ENCODE results near the gene KLF15.

Gene KLF15

DNA sequence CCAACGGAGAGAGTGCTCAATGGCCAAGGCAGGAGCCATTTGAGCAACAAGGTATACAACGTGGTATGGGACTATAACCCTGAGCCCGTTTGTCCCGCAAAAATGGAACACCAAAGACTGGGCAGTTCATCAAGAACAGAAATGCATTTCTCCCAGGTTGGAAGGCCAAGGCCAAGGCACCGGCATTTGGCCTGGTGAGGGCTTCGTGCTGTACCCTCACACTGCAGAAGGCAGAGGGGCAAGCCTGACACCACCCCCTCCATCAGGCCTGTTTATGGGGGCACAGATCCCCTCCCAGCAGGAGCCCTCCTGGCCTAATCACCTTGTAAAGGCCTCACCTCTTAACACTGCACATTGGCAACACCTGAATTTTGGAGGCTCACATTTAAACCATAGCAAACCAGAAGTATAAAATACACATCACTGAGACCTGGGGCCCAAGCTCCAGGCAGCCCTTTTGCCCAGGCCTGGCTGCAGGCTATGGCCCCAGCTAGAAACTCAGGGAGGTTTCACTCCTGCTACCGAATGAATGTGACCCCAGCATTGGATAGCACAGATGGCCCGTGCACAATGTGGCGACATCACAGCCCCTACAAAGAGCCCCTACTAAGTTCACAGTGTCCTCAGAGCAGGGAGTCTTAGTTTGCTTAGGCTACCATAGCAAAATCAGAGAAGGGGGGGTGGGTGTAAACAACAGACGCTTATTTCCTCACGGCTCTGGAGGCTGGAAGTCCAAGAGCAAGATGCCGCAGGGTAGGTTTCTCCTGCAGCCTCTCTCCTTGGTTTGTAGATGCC lies 47.1 kb downstream of the KLF15 start:
- TF ChIP-seq CTCF (IDR thresholded peaks at IDR 0.05; ENCODE audit: borderline replicate concordance, insufficient read depth, low read depth, low read length), result no peak
- no peak overlapping the region for H3K4me3 ChIP-seq (ENCODE audit: low read depth, low read length)

GRCh38 chr3:126309165-126309564 lies 48.0 kb downstream of the KLF15 start:
- no peak for TF ChIP-seq CTCF (IDR thresholded peaks at IDR 0.05; ENCODE audit: borderline replicate concordance, insufficient read depth, low read depth, low read length)
- no peak overlapping the region for H3K4me3 ChIP-seq (ENCODE audit: low read depth, low read length)

GRCh38 chr3:126308394-126309125 lies 48.6 kb downstream of the KLF15 start:
- TF ChIP-seq CTCF (IDR thresholded peaks at IDR 0.05; ENCODE audit: borderline replicate concordance, insufficient read depth, low read depth, low read length), result no peak
- no peak overlapping the region for H3K4me3 ChIP-seq (ENCODE audit: low read depth, low read length)

GRCh38 chr3:126307591-126308393 lies 49.4 kb downstream of the KLF15 start:
- H3K4me3 ChIP-seq (ENCODE audit: low read depth, low read length), result no peak overlapping the region
- TF ChIP-seq CTCF (IDR thresholded peaks at IDR 0.05; ENCODE audit: borderline replicate concordance, insufficient read depth, low read depth, low read length), result no peak

DNA sequence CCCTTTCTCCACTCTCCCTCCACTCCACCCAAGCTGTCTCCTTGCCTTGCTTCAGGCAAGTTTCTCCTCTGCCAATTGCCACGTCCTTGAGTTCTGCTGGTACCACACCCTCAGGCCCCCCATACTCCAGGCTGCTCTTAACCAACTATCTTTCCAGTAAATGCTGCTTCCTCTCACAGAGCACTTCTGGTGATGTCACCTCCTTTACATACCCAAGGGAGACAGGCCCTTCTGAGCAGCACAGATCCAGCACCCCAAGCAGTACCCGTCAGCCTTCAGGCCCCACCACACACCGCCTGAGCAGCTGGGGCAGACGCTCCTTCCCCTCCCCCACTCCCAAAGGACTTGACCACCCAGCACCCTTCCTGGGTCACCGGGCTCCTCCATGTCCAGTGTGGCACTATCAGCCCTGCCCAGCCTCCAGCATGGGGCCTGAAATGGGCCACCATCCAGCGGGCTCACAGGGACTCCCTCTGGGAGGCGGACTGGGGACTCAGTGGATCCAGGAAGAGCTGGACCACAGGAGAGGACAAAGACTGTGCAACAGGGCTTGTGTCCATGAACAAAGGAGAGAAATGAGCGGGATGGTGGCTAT lies 50.2 kb downstream of the KLF15 start:
- no peak for TF ChIP-seq CTCF (IDR thresholded peaks at IDR 0.05; ENCODE audit: borderline replicate concordance, insufficient read depth, low read depth, low read length)
- no peak overlapping the region for H3K4me3 ChIP-seq (ENCODE audit: low read depth, low read length)

DNA sequence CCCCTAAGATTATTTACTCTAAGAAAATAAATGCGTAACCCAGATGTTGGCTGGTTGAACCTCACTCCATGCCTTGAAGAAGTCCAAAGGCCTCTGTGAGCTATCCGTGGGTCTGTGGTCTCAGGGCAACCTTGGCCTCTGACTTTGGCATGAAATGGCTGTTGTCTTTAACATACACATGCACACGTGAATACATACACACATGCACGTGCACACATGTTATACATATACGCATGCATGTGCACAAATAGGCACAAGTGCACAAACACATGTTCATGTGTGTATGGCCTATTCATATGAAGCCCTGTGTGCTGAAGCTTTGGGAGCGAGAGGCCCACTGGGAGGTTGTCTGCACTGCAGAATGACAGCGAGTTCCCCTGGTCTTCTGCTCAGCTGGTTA lies 50.8 kb downstream of the KLF15 start:
- no peak for TF ChIP-seq CTCF (IDR thresholded peaks at IDR 0.05; ENCODE audit: borderline replicate concordance, insufficient read depth, low read depth, low read length)
- no peak overlapping the region for H3K4me3 ChIP-seq (ENCODE audit: low read depth, low read length)

Measured in GM12875 (cell line).